Panc1 (cell line): ENCODE results near the gene MDGA2. TPM values are rescaled to one million over a fixed set of nuclear protein-coding genes. Genes with fewer than 3 reads are reported as not detected.

Source experiments
- ATAC-seq: fragments of 200-7000 bp; cut with Tn5 transposase; 2 replicates; pipeline ENCODE4 v1.9.1; 2020; ENCODE audit warnings: mild to moderate bottlenecking, moderate library complexity
- BruUV-seq: library from RNA; stranded (reverse); fragments of 400-500 nt; replicated peaks from 2 replicates; lab custom pipeline; 2021; lab: Mats Ljungman, UMichigan
- CTCF ChIA-PET: fragments of 300-600 bp; sonication (Branson Sonifier 250); formaldehyde crosslinking; loops from one replicate; lab custom pipeline; 2022; ENCODE audit warnings: antibody characterized with exemption; lab: Charles Lee
- POLR2A ChIA-PET: fragments of 300-600 bp; sonication (Branson Sonifier 250); formaldehyde crosslinking; loops from one replicate; lab custom pipeline; 2022; ENCODE audit warnings: antibody characterized with exemption; lab: Charles Lee
- DNase-seq: peaks from one replicate; pipeline ENCODE4 v3.0.0-alpha.2; 2010; ENCODE audit warnings: low read depth, low spot score
- H3K27ac ChIP-seq: 2 replicates; pipeline ENCODE4 v1.5.1; 2011; ENCODE audit warnings: mild to moderate bottlenecking, low read length, inconsistent platforms
- H3K27me3 ChIP-seq: fragments of 200-500 bp; sonication (Bioruptor generic); 2 replicates; pipeline ENCODE4 v1.6.0; 2014; ENCODE audit warnings: low read length, inconsistent platforms; ENCODE audit not compliant: control insufficient read depth, insufficient read depth
- H3K36me3 ChIP-seq: fragments of 200-500 bp; sonication (Bioruptor generic); 2 replicates; pipeline ENCODE4 v1.5.1; 2014; ENCODE audit warnings: inconsistent platforms, mild to moderate bottlenecking, low read length, moderate library complexity; ENCODE audit not compliant: control insufficient read depth, insufficient read depth
- H3K4me1 ChIP-seq: 2 replicates; pipeline ENCODE4 v1.5.1; 2011; ENCODE audit warnings: inconsistent platforms, mild to moderate bottlenecking, low read length, moderate library complexity; ENCODE audit not compliant: control insufficient read depth, insufficient read depth
- H3K4me3 ChIP-seq, 2 experiments: 2 replicates each; pipeline ENCODE4 v1.5.1; 2011 to 2012; ENCODE audit warnings: low read depth in 2 of 2, low read length in 2 of 2, mild to moderate bottlenecking in 2 of 2, inconsistent platforms in 1 of 2, moderate library complexity in 1 of 2
- H3K9me3 ChIP-seq: fragments of 200-500 bp; sonication (Bioruptor generic); 2 replicates; pipeline ENCODE4 v1.5.1; 2014; ENCODE audit warnings: low read depth, mild to moderate bottlenecking, inconsistent platforms, low read length, moderate library complexity; ENCODE audit not compliant: control insufficient read depth, insufficient read depth
- CTCF ChIP-seq: fragments of 450-650 bp; IDR thresholded peaks from 2 replicates; pipeline ENCODE4 v1.5.1; 2017; ENCODE audit warnings: mild to moderate bottlenecking
- POLR2AphosphoS5 ChIP-seq: IDR thresholded peaks from 2 replicates; pipeline ENCODE4 v1.6.1; 2012; ENCODE audit warnings: mild to moderate bottlenecking, low read depth, low read length, moderate library complexity
- REST ChIP-seq, 2 experiments: IDR thresholded peaks; 2 replicates each; pipeline ENCODE4 v1.6.1; 2011 to 2012; ENCODE audit warnings: low read depth in 2 of 2, control low read depth in 1 of 2, low read length in 1 of 2, mild to moderate bottlenecking in 1 of 2, moderate library complexity in 1 of 2; ENCODE audit not compliant: insufficient read depth in 1 of 2
- SIN3A ChIP-seq: IDR thresholded peaks from 2 replicates; pipeline ENCODE4 v1.6.1; 2012; ENCODE audit warnings: low read depth, mild to moderate bottlenecking, low read length, moderate library complexity, borderline replicate concordance; ENCODE audit not compliant: insufficient read depth
- TCF7L2 ChIP-seq: IDR thresholded peaks from 2 replicates; pipeline ENCODE4 v1.6.1; 2011; ENCODE audit warnings: mild to moderate bottlenecking, low read depth, low read length, inconsistent platforms
- in situ Hi-C: cut with HindIII; loops from 2 replicates; pipeline ENCODE4 v1.10.0; 2016; ENCODE audit warnings: low sequenced_read_pairs, low pct_unique_long_range_greater_than_20kb
- intact Hi-C: fragments of 100-400 bp; cut with micrococcal nuclease; formaldehyde crosslinking; loops from one replicate; pipeline ENCODE4 v1.10.0; 2022; ENCODE audit not compliant: unreplicated experiment
- total RNA-seq: library from RNA; stranded (reverse); gene quantifications from one replicate; pipeline ENCODE4 v1.2.1, GENCODE V29; 2021; ENCODE audit not compliant: unreplicated experiment

MDGA2 gene
- total RNA-seq, 1 experiment from 2014 or later: not detected

GRCh38 chr14:47657143-47657542 is 18.3 kb downstream of the MDGA2 start:
- no peaks in the 10 kb centered on the region for H3K27me3 ChIP-seq
- ChIA-PET POLR2A (no interaction called here), CTCF (no interaction called here)
- in situ Hi-C loops: no loop called here
- TF ChIP-seq REST (IDR thresholded peaks at IDR 0.05; ENCODE audit: insufficient read depth in 1 of 2, low read depth in 2 of 2, low read length in 1 of 2) (no peak), POLR2AphosphoS5 (no peak), TCF7L2 (no peak), SIN3A (no peak), CTCF (no peak)
- ATAC-seq (no peak), DNase-seq (no peak)
- H3K9me3 ChIP-seq: no peaks in the 10 kb centered on the region
- no TSS peak for BruUV-seq
- no peaks in the 10 kb centered on the region for H3K4me1 ChIP-seq
- H3K36me3 ChIP-seq: no peaks in the 10 kb centered on the region
- intact Hi-C loops: no loop called here
- H3K4me3 ChIP-seq: no peak overlapping the region
- no peak overlapping the region for H3K27ac ChIP-seq

- ChIA-PET CTCF (no interaction called here), POLR2A (no interaction called here)
- intact Hi-C loops (no loop called here), in situ Hi-C loops (no loop called here)
- Histone ChIP-seq H3K9me3 (no peaks in the 10 kb centered on the region), H3K27me3 (no peaks in the 10 kb centered on the region), H3K36me3 (no peaks in the 10 kb centered on the region), H3K27ac (no peak overlapping the region), H3K4me1 (no peaks in the 10 kb centered on the region), H3K4me3 (no peak overlapping the region)
- no TSS peak for BruUV-seq
- ATAC-seq (no peak), DNase-seq (no peak)
- TF ChIP-seq SIN3A: no peak
Observed at GRCh38 chr14:47651337-47651736, 24.1 kb downstream of the MDGA2 start.

GRCh38 chr14:47637753-47638152 is 37.7 kb downstream of the MDGA2 start:
- intact Hi-C loops: no loop called here

More at GRCh38 chr14:47637753-47638152, 37.7 kb downstream of the MDGA2 start:
- H3K36me3 ChIP-seq: no peaks in the 10 kb centered on the region
- BruUV-seq: no TSS peak
- no peak overlapping the region for H3K27ac ChIP-seq
- ChIA-PET POLR2A (no interaction called here), CTCF (no interaction called here)
- H3K27me3 ChIP-seq: no peaks in the 10 kb centered on the region
- no peak for ATAC-seq
- in situ Hi-C loops: no loop called here
- no peaks in the 10 kb centered on the region for H3K4me1 ChIP-seq
- no peak for TF ChIP-seq TCF7L2
- TF ChIP-seq REST (IDR thresholded peaks at IDR 0.05; ENCODE audit: insufficient read depth in 1 of 2, low read depth in 2 of 2, low read length in 1 of 2): no peak
- no peak for TF ChIP-seq POLR2AphosphoS5
- no peak for TF ChIP-seq SIN3A
- TF ChIP-seq CTCF: no peak
- DNase-seq: no peak
- no peaks in the 10 kb centered on the region for H3K9me3 ChIP-seq
- H3K4me3 ChIP-seq: no peak overlapping the region
